ENCODE data around the gene VPS13D. TPM values are rescaled to one million over a fixed set of nuclear protein-coding genes. Genes with fewer than 3 reads are reported as not detected.

Gene VPS13D
- total and polyA plus RNA-seq, 2 donors (not counting 3 experiments of a cell fraction or from before 2014, with no cell fraction given) = 13.6 to 48.5 TPM

- POLR2A ChIA-PET = no interaction called here
- Histone ChIP-seq H3K79me2 (ENCODE audit: control insufficient read depth, insufficient read depth, low read length) (no peaks in the 10 kb centered on the region), H3K9ac (replicated peaks; ENCODE audit: extremely low read depth, insufficient read depth, low read length) (no peak overlapping the region), H3K27ac (ENCODE audit: insufficient read depth, low read depth, low read length) (no peak overlapping the region), H3K9me1 (replicated peaks; ENCODE audit: control insufficient read depth, extremely low read depth, insufficient read depth, low read length) (no peaks in the 10 kb centered on the region), H3K4me3 (replicated peaks in 1 of 3; ENCODE audit: insufficient read depth in 1 of 3, low read depth in 1 of 3, low read length in 3 of 3) (no peak overlapping the region), H3K27me3 (ENCODE audit: control insufficient read depth in 2 of 2, insufficient read depth in 2 of 2, low read length in 2 of 2) (no peaks in the 10 kb centered on the region), H3K4me2 (ENCODE audit: insufficient read depth, low read length) (no peak overlapping the region), H4K20me1 (replicated peaks; ENCODE audit: control insufficient read depth, extremely low read depth, insufficient read depth, low read length) (no peaks in the 10 kb centered on the region), H3K36me3 (ENCODE audit: control insufficient read depth in 2 of 2, extremely low read depth in 1 of 2, insufficient read depth in 2 of 2, low read length in 2 of 2) (peaks cover 0 to 4% of the 10 kb centered on the region in 2 experiments), H3K4me1 (ENCODE audit: control insufficient read depth, extremely low read depth, insufficient read depth, low read length) (peaks cover 17% of the 10 kb centered on the region), H2AFZ (ENCODE audit: low read depth, low read length) (no peak overlapping the region), H3K9me3 (replicated peaks; ENCODE audit: control insufficient read depth, insufficient read depth, low read length) (no peaks in the 10 kb centered on the region)
- BruUV-seq (replicated peaks) = no TSS peak
- no peak for TF ChIP-seq EZH2 (IDR thresholded peaks at IDR 0.05; ENCODE audit: borderline replicate concordance, low read depth, low read length, severe bottlenecking)
- no peak for TF ChIP-seq JUN (IDR thresholded peaks at IDR 0.05; ENCODE audit: borderline replicate concordance, insufficient read depth, insufficient read length, low read depth)
- no peak for TF ChIP-seq MAX (IDR thresholded peaks at IDR 0.05; ENCODE audit: insufficient read depth, insufficient read length)
- TF ChIP-seq CTCF (IDR thresholded peaks at IDR 0.05; ENCODE audit: extremely low read depth in 1 of 2, insufficient read depth in 1 of 2, low read depth in 1 of 2, low read length in 2 of 2) = no peak
- TF ChIP-seq POLR2A (IDR thresholded peaks at IDR 0.05; ENCODE audit: low read depth, low read length) = no peak
- TF ChIP-seq FOS (IDR thresholded peaks at IDR 0.05; ENCODE audit: borderline replicate concordance, insufficient read depth, low read length) = no peak
- TF ChIP-seq MYC (IDR thresholded peaks at IDR 0.05; ENCODE audit: low read depth, low read length) = no peak
- TF ChIP-seq POLR2AphosphoS5 (IDR thresholded peaks at IDR 0.05; ENCODE audit: insufficient read depth, low read depth, low read length) = no peak
- no peak for TF ChIP-seq GATA2 (IDR thresholded peaks at IDR 0.05; ENCODE audit: insufficient read depth, insufficient read length, low read depth, low read length)
- no peak for DNase-seq (ENCODE audit: low read depth, low spot score)
- intact Hi-C loops (cut with micrococcal nuclease) (no loop called here), dilution Hi-C loops (cut with MboI; ENCODE audit: extremely low pct_ligation_motif_present, low sequenced_read_pairs) (no loop called here)
- no peak for FAIRE-seq
- CTCF ChIA-PET = no interaction called here
Observed at GRCh38 chr1:12420171-12420570, 190.3 kb downstream of the VPS13D start.

Measured in endothelial cell of umbilical vein (primary cell).